CD4-positive, alpha-beta T cell (primary cell): ENCODE measurements around the gene IQCE. TPM values are rescaled to one million over a fixed set of nuclear protein-coding genes. Genes with fewer than 3 reads are reported as not detected.

Experiments used
- ATAC-seq: fragments of 200-7000 bp; cut with Tn5 transposase; one replicate; pipeline ENCODE4 v1.10.0; 2022; ENCODE audit warnings: mild to moderate bottlenecking; ENCODE audit not compliant: poor library complexity
- CTCF ChIA-PET: fragments of 350-600 bp; sonication (Branson Sonifier 250); formaldehyde crosslinking; loops from one replicate; lab custom pipeline; 2021; ENCODE audit warnings: antibody characterized with exemption, inconsistent platforms; lab: Charles Lee
- POLR2A ChIA-PET: fragments of 350-600 bp; sonication (Branson Sonifier 250); formaldehyde crosslinking; loops from one replicate; lab custom pipeline; 2021; ENCODE audit warnings: antibody characterized with exemption, inconsistent platforms; lab: Charles Lee
- DNase-seq, 14 experiments: peaks; one replicate each; pipeline ENCODE4 v3.0.0-alpha.2; 2013 to 2020; ENCODE audit warnings: mixed read lengths in 2 of 14
- H3K27ac ChIP-seq, 2 donors: one replicate each; pipeline versions ENCODE4 v1.5.1 to v1.7.0; 2013; ENCODE audit warnings: low read length in 2 of 2, low read depth in 1 of 2, mild to moderate bottlenecking in 1 of 2
- H3K27me3 ChIP-seq, 2 experiments: 1 replicate in 1 of 2; 2 replicates in 1 of 2; pipeline versions ENCODE4 v1.6.1 to v1.7.0; 2013; ENCODE audit warnings: low read length in 2 of 2, control low read depth in 1 of 2, mild to moderate bottlenecking in 1 of 2, moderate library complexity in 1 of 2; ENCODE audit not compliant: insufficient read depth in 2 of 2, control insufficient read depth in 1 of 2
- H3K36me3 ChIP-seq: one replicate; pipeline ENCODE4 v1.6.1; 2013; ENCODE audit warnings: low read length, control low read depth; ENCODE audit not compliant: insufficient read depth
- H3K4me1 ChIP-seq: one replicate; pipeline ENCODE4 v1.6.1; 2013; ENCODE audit warnings: low read length, control low read depth; ENCODE audit not compliant: insufficient read depth
- H3K4me3 ChIP-seq: one replicate; pipeline ENCODE4 v1.5.1; 2013; ENCODE audit warnings: mild to moderate bottlenecking, low read length, moderate library complexity
- H3K9me3 ChIP-seq, 2 experiments: 1 replicate in 1 of 2; 2 replicates in 1 of 2; pipeline versions ENCODE4 v1.6.1 to v1.7.0; 2013; ENCODE audit warnings: low read length in 2 of 2, mild to moderate bottlenecking in 2 of 2, control low read depth in 1 of 2, moderate library complexity in 1 of 2; ENCODE audit not compliant: control insufficient read depth in 1 of 2, insufficient read depth in 1 of 2
- H3K27ac Mint-ChIP-seq: one replicate; pipeline ENCODE4 v1.8.0; 2020; ENCODE audit warnings: mixed read lengths
- H3K27me3 Mint-ChIP-seq: one replicate; pipeline ENCODE4 v1.8.0; 2021; ENCODE audit warnings: mixed read lengths
- H3K36me3 Mint-ChIP-seq: one replicate; pipeline ENCODE4 v1.8.0; 2021; ENCODE audit warnings: low read depth, mixed read lengths
- H3K4me1 Mint-ChIP-seq: one replicate; pipeline ENCODE4 v1.8.0; 2021; ENCODE audit warnings: low read depth, mixed read lengths
- H3K4me3 Mint-ChIP-seq: one replicate; pipeline ENCODE4 v1.8.0; 2020; ENCODE audit warnings: mild to moderate bottlenecking, mixed read lengths
- H3K9me3 Mint-ChIP-seq: one replicate; pipeline ENCODE4 v1.8.0; 2020; ENCODE audit warnings: mixed read lengths
- CTCF ChIP-seq: fragments of 200-600 bp; IDR thresholded peaks from one replicate; pipeline ENCODE4 v1.8.0; 2022; ENCODE audit warnings: antibody characterized with exemption, mild to moderate bottlenecking
- intact Hi-C, 2 experiments: fragments of 100-400 bp; cut with DNase I in 1 of 2; cut with micrococcal nuclease in 1 of 2; formaldehyde crosslinking; loops; one replicate each; pipeline versions ENCODE4 v1.15.1 to v1.9.0; 2023 to 2025; cut with DNase I, micrococcal nuclease
- total RNA-seq, 174 experiments: library from RNA in 2 of 174; stranded (reverse) in 2 of 174; gene quantifications; one replicate each; pipeline ENCODE4 v1.2.3 and lab custom pipeline; 2021 to 2026

The IQCE gene
- total RNA-seq, 2 experiments from 2014 or later: 4.3 to 5.6 TPM

GRCh38 chr7:2638224-2638991 is 79.6 kb downstream of the IQCE start:
- H3K27ac Mint-ChIP-seq: no peak overlapping the region
- H3K9me3 Mint-ChIP-seq: no peaks in the 10 kb centered on the region
- peaks cover 17% of the 10 kb centered on the region for H3K4me1 ChIP-seq
- ChIA-PET POLR2A (no interaction called here), CTCF (no interaction called here)
- intact Hi-C loops: no loop called here
- no peak for DNase-seq
- no peaks in the 10 kb centered on the region for H3K27me3 ChIP-seq
- H3K36me3 Mint-ChIP-seq: no peaks in the 10 kb centered on the region
- no peak for ATAC-seq
- H3K9me3 ChIP-seq: no peaks in the 10 kb centered on the region
- no peak overlapping the region for H3K4me3 ChIP-seq
- TF ChIP-seq CTCF: no peak
- no peak overlapping the region for H3K27ac ChIP-seq
- H3K4me3 Mint-ChIP-seq: no peak overlapping the region
- no peaks in the 10 kb centered on the region for H3K36me3 ChIP-seq
- H3K4me1 Mint-ChIP-seq: peaks cover 9% of the 10 kb centered on the region
- H3K27me3 Mint-ChIP-seq: no peaks in the 10 kb centered on the region

DNA sequence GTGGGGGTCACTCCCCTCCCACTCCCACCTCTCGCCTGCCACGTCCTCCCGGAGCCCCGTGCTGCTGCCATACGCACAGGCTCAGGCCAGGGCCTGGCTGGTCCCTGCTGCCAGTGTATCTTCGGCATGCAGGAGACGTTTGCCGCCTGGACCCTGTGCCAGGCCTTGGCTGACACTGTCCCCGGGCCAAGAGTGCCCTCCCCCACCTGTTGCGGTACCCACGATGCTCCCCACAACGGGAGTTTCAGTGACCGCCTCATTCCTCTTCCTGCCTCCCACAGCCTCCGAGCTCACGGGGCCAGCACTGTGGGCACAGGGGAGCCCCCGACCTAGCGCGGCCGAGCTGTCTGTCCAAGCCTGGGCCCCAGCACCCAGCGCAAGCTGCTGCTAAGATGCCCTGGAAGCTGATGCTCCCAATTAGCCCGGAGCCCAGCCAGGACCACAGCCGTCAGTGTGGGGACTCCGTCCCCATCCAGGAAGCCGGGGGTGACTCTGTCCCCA is 80.5 kb downstream of the IQCE start:
- no peak overlapping the region for H3K27ac ChIP-seq
- no peak overlapping the region for H3K4me3 Mint-ChIP-seq
- CTCF ChIA-PET: no interaction called here

GRCh38 chr7:2639695-2640481 is 81.1 kb downstream of the IQCE start:
- no peaks in the 10 kb centered on the region for H3K27me3 ChIP-seq
- H3K4me3 ChIP-seq: no peak overlapping the region
- Mint-ChIP-seq H3K4me1 (peaks cover 2% of the 10 kb centered on the region), H3K27me3 (no peaks in the 10 kb centered on the region), H3K27ac (no peak overlapping the region), H3K9me3 (no peaks in the 10 kb centered on the region), H3K36me3 (no peaks in the 10 kb centered on the region), H3K4me3 (no peak overlapping the region)
- no peak for TF ChIP-seq CTCF
- H3K36me3 ChIP-seq: no peaks in the 10 kb centered on the region
- DNase-seq: peak in 1 of 14 experiments; percentile 19
- ChIA-PET CTCF (no interaction called here), POLR2A (no interaction called here)
- H3K9me3 ChIP-seq: no peaks in the 10 kb centered on the region
- intact Hi-C loops: no loop called here
- ATAC-seq: no peak
- H3K27ac ChIP-seq: no peak overlapping the region
- peaks cover 16% of the 10 kb centered on the region for H3K4me1 ChIP-seq

More for the DNA sequence above, 80.5 kb downstream of the IQCE start:
- DNase-seq: peak in 1 of 14 experiments; percentile 20
- intact Hi-C loops: no loop called here
- Histone ChIP-seq H3K36me3 (no peaks in the 10 kb centered on the region), H3K4me3 (no peak overlapping the region), H3K4me1 (peaks cover 13% of the 10 kb centered on the region), H3K9me3 (no peaks in the 10 kb centered on the region), H3K27me3 (no peaks in the 10 kb centered on the region)
- POLR2A ChIA-PET: no interaction called here
- no peak for ATAC-seq
- Mint-ChIP-seq H3K36me3 (no peaks in the 10 kb centered on the region), H3K27ac (no peak overlapping the region), H3K4me1 (peaks cover under 1% of the 10 kb centered on the region), H3K9me3 (no peaks in the 10 kb centered on the region), H3K27me3 (no peaks in the 10 kb centered on the region)
- no peak for TF ChIP-seq CTCF
